Measurements from ENCODE around the gene CCBE1. TPM values are rescaled to one million over a fixed set of nuclear protein-coding genes. Genes with fewer than 3 reads are reported as not detected.

CCBE1 gene
- total and polyA plus RNA-seq, 2 donors (not counting 1 experiment from before 2014, with no cell fraction given), result 122 TPM

DNA sequence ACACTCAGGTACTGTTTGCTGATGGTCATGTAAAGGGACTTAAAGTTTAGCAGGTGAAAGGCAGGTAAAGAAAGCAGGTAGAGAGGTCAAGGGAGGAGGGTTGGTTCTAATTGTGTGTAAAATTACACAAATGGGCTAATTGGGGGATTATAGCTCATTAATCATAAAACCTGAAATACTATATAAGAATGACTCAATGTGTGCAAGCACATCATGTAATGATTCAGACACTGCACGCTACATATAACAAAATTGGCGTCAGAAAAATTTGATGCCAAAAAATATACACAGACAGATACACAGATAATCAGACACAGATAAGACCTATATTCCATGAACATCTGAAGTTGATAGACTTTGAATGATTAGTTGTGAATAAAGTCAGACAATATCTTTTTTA lies 217.4 kb downstream of the CCBE1 start:
- peaks cover 1% of the 10 kb centered on the region for H4K20me1 ChIP-seq (ENCODE audit: control insufficient read depth, extremely low read depth, insufficient read depth, low read length)
- H3K79me2 ChIP-seq (ENCODE audit: control insufficient read depth, insufficient read depth, low read length), result peaks cover 14% of the 10 kb centered on the region

GRCh38 chr18:59478591-59478990 lies 218.6 kb downstream of the CCBE1 start:
- H3K27me3 ChIP-seq (ENCODE audit: control insufficient read depth, insufficient read depth, low read length), result no peaks in the 10 kb centered on the region
- TF ChIP-seq EZH2 (IDR thresholded peaks at IDR 0.05; ENCODE audit: low read length, missing control alignments), result no peak
- no peak for TF ChIP-seq CTCF (conservative IDR thresholded peaks at IDR 0.05 in 1 of 2, IDR thresholded peaks at IDR 0.05 in 1 of 2; ENCODE audit: low read depth in 1 of 2, low read length in 2 of 2)
- peak; percentile 33 to 87 for DNase-seq (ENCODE audit: low read depth in 2 of 2)
- peaks cover 14% of the 10 kb centered on the region for H3K79me2 ChIP-seq (ENCODE audit: control insufficient read depth, insufficient read depth, low read length)
- no peaks in the 10 kb centered on the region for H3K36me3 ChIP-seq (ENCODE audit: control insufficient read depth, insufficient read depth, low read length)
- H3K27ac ChIP-seq (ENCODE audit: insufficient read depth, low read length), result no peak overlapping the region
- peaks cover 4% of the 10 kb centered on the region for H3K4me1 ChIP-seq (ENCODE audit: control insufficient read depth, extremely low read depth, insufficient read depth, low read length)
- peaks cover 1% of the 10 kb centered on the region for H4K20me1 ChIP-seq (ENCODE audit: control insufficient read depth, extremely low read depth, insufficient read depth, low read length)
- no peak overlapping the region for H3K4me2 ChIP-seq (ENCODE audit: extremely low read depth, insufficient read depth, low read length)
- no peak overlapping the region for H3K4me3 ChIP-seq (replicated peaks in 1 of 4; ENCODE audit: control extremely low read depth in 1 of 4, insufficient read depth in 1 of 4, low read depth in 3 of 4, low read length in 4 of 4)
- H3K9ac ChIP-seq (ENCODE audit: insufficient read depth, low read length), result no peak overlapping the region
- no peak overlapping the region for H2AFZ ChIP-seq (ENCODE audit: low read length)
- no peaks in the 10 kb centered on the region for H3K9me3 ChIP-seq (ENCODE audit: control insufficient read depth, insufficient read depth, low read depth, low read length)

More for the DNA sequence above, 217.4 kb downstream of the CCBE1 start:
- Histone ChIP-seq H3K27ac (ENCODE audit: insufficient read depth, low read length) (no peak overlapping the region), H3K36me3 (ENCODE audit: control insufficient read depth, insufficient read depth, low read length) (no peaks in the 10 kb centered on the region), H3K4me3 (replicated peaks in 1 of 4; ENCODE audit: control extremely low read depth in 1 of 4, insufficient read depth in 1 of 4, low read depth in 3 of 4, low read length in 4 of 4) (no peak overlapping the region), H3K9ac (ENCODE audit: insufficient read depth, low read length) (no peak overlapping the region), H3K9me3 (ENCODE audit: control insufficient read depth, insufficient read depth, low read depth, low read length) (no peaks in the 10 kb centered on the region), H3K4me1 (ENCODE audit: control insufficient read depth, extremely low read depth, insufficient read depth, low read length) (peaks cover 4% of the 10 kb centered on the region), H2AFZ (ENCODE audit: low read length) (no peak overlapping the region), H3K4me2 (ENCODE audit: extremely low read depth, insufficient read depth, low read length) (no peak overlapping the region), H3K27me3 (ENCODE audit: control insufficient read depth, insufficient read depth, low read length) (no peaks in the 10 kb centered on the region)
- DNase-seq (ENCODE audit: low read depth in 2 of 2), result no peak
- TF ChIP-seq CTCF (conservative IDR thresholded peaks at IDR 0.05 in 1 of 2, IDR thresholded peaks at IDR 0.05 in 1 of 2; ENCODE audit: low read depth in 1 of 2, low read length in 2 of 2) (no peak), EZH2 (IDR thresholded peaks at IDR 0.05; ENCODE audit: low read length, missing control alignments) (no peak)

GRCh38 chr18:59477849-59478248 lies 219.4 kb downstream of the CCBE1 start:
- Histone ChIP-seq H3K4me3 (replicated peaks in 1 of 4; ENCODE audit: control extremely low read depth in 1 of 4, insufficient read depth in 1 of 4, low read depth in 3 of 4, low read length in 4 of 4) (no peak overlapping the region), H3K27ac (ENCODE audit: insufficient read depth, low read length) (no peak overlapping the region), H3K9me3 (ENCODE audit: control insufficient read depth, insufficient read depth, low read depth, low read length) (no peaks in the 10 kb centered on the region), H3K79me2 (ENCODE audit: control insufficient read depth, insufficient read depth, low read length) (peaks cover 13% of the 10 kb centered on the region), H3K36me3 (ENCODE audit: control insufficient read depth, insufficient read depth, low read length) (no peaks in the 10 kb centered on the region), H3K9ac (ENCODE audit: insufficient read depth, low read length) (no peak overlapping the region), H3K4me1 (ENCODE audit: control insufficient read depth, extremely low read depth, insufficient read depth, low read length) (peaks cover 4% of the 10 kb centered on the region), H3K27me3 (ENCODE audit: control insufficient read depth, insufficient read depth, low read length) (no peaks in the 10 kb centered on the region), H2AFZ (ENCODE audit: low read length) (no peak overlapping the region), H3K4me2 (ENCODE audit: extremely low read depth, insufficient read depth, low read length) (no peak overlapping the region), H4K20me1 (ENCODE audit: control insufficient read depth, extremely low read depth, insufficient read depth, low read length) (peaks cover 1% of the 10 kb centered on the region)
- TF ChIP-seq CTCF (conservative IDR thresholded peaks at IDR 0.05 in 1 of 2, IDR thresholded peaks at IDR 0.05 in 1 of 2; ENCODE audit: low read depth in 1 of 2, low read length in 2 of 2), result no peak
- no peak for TF ChIP-seq EZH2 (IDR thresholded peaks at IDR 0.05; ENCODE audit: low read length, missing control alignments)
- DNase-seq (ENCODE audit: low read depth in 2 of 2), result no peak
